ENCODE results near the gene SBDS.
"Not testable (repeated sequence)": the region's sequence is repeated elsewhere in the genome, so short reads cannot be mapped to it uniquely, and the experiment has no call there.

Gene SBDS

GRCh38 chr7:67033251-67033650, 37.9 kb upstream of the SBDS start:
- Histone ChIP-seq H3K23ac (ENCODE audit: low read length) (no peak overlapping the region), H3K4ac (ENCODE audit: low read depth, low read length) (no peak overlapping the region), H2AK5ac (ENCODE audit: low read length) (no peak overlapping the region), H3K56ac (ENCODE audit: low read length) (no peak overlapping the region), H3K27ac (ENCODE audit: low read depth, low read length) (no peak overlapping the region), H3K79me1 (ENCODE audit: low read length) (no peaks in the 10 kb centered on the region), H3K4me1 (ENCODE audit: control insufficient read depth, low read depth, low read length) (no peaks in the 10 kb centered on the region), H3K4me2 (ENCODE audit: low read length) (no peak overlapping the region), H4K5ac (ENCODE audit: low read length) (no peak overlapping the region), H2BK120ac (ENCODE audit: low read depth, low read length) (no peak overlapping the region), H3K4me3 (ENCODE audit: low read length) (no peak overlapping the region), H2BK5ac (ENCODE audit: low read length) (no peak overlapping the region), H4K8ac (ENCODE audit: low read depth, low read length) (no peak overlapping the region), H3K79me2 (ENCODE audit: control insufficient read depth, insufficient read depth, low read length) (no peaks in the 10 kb centered on the region), H3K27me3 (ENCODE audit: insufficient read depth, low read length, poor library complexity) (no peaks in the 10 kb centered on the region), H3K9ac (ENCODE audit: low read length) (no peak overlapping the region), H2BK15ac (replicated peaks; ENCODE audit: low read depth) (no peak overlapping the region), H3K18ac (ENCODE audit: low read length) (no peak overlapping the region), H3K36me3 (ENCODE audit: control insufficient read depth, insufficient read depth, low read length) (no peaks in the 10 kb centered on the region)
- no peak for DNase-seq
- no CpG with 5 or more reads among the region's 5 CpGs for WGBS (ENCODE audit: extremely low coverage, insufficient coverage, low lambda C conversion rate)

GRCh38 chr7:67031685-67032084, 36.3 kb upstream of the SBDS start:
- not testable (repeated sequence) for H3K56ac ChIP-seq (ENCODE audit: low read length); H3K9ac ChIP-seq (ENCODE audit: low read length); H3K4ac ChIP-seq (ENCODE audit: low read depth, low read length); H3K4me3 ChIP-seq (ENCODE audit: low read length); H2BK5ac ChIP-seq (ENCODE audit: low read length); H2BK120ac ChIP-seq (ENCODE audit: low read depth, low read length); H3K23ac ChIP-seq (ENCODE audit: low read length); H2BK15ac ChIP-seq (replicated peaks; ENCODE audit: low read depth); DNase-seq; H3K4me2 ChIP-seq (ENCODE audit: low read length); H3K4me1 ChIP-seq (ENCODE audit: control insufficient read depth, low read depth, low read length); H3K36me3 ChIP-seq (ENCODE audit: control insufficient read depth, insufficient read depth, low read length); H3K27me3 ChIP-seq (ENCODE audit: insufficient read depth, low read length, poor library complexity); H4K8ac ChIP-seq (ENCODE audit: low read depth, low read length); H3K79me1 ChIP-seq (ENCODE audit: low read length); H3K79me2 ChIP-seq (ENCODE audit: control insufficient read depth, insufficient read depth, low read length); H3K18ac ChIP-seq (ENCODE audit: low read length); H2AK5ac ChIP-seq (ENCODE audit: low read length); H4K5ac ChIP-seq (ENCODE audit: low read length); H3K27ac ChIP-seq (ENCODE audit: low read depth, low read length)
- no CpG with 5 or more reads among the region's 2 CpGs for WGBS (ENCODE audit: extremely low coverage, insufficient coverage, low lambda C conversion rate)

GRCh38 chr7:67025459-67025858, 30.1 kb upstream of the SBDS start:
- not testable (repeated sequence) for H3K36me3 ChIP-seq (ENCODE audit: control insufficient read depth, insufficient read depth, low read length); H3K4ac ChIP-seq (ENCODE audit: low read depth, low read length); H2BK5ac ChIP-seq (ENCODE audit: low read length); H3K27ac ChIP-seq (ENCODE audit: low read depth, low read length); H3K9ac ChIP-seq (ENCODE audit: low read length); H3K23ac ChIP-seq (ENCODE audit: low read length); H4K5ac ChIP-seq (ENCODE audit: low read length); H2BK120ac ChIP-seq (ENCODE audit: low read depth, low read length); H2AK5ac ChIP-seq (ENCODE audit: low read length); H3K4me3 ChIP-seq (ENCODE audit: low read length); H3K4me2 ChIP-seq (ENCODE audit: low read length); H3K56ac ChIP-seq (ENCODE audit: low read length); H4K8ac ChIP-seq (ENCODE audit: low read depth, low read length); H2BK15ac ChIP-seq (replicated peaks; ENCODE audit: low read depth); H3K79me2 ChIP-seq (ENCODE audit: control insufficient read depth, insufficient read depth, low read length); H3K79me1 ChIP-seq (ENCODE audit: low read length); H3K18ac ChIP-seq (ENCODE audit: low read length); H3K27me3 ChIP-seq (ENCODE audit: insufficient read depth, low read length, poor library complexity); H3K4me1 ChIP-seq (ENCODE audit: control insufficient read depth, low read depth, low read length)
- no CpG with 5 or more reads among the region's 1 CpG for WGBS (ENCODE audit: extremely low coverage, insufficient coverage, low lambda C conversion rate)
- DNase-seq, result peak; percentile 31

DNA sequence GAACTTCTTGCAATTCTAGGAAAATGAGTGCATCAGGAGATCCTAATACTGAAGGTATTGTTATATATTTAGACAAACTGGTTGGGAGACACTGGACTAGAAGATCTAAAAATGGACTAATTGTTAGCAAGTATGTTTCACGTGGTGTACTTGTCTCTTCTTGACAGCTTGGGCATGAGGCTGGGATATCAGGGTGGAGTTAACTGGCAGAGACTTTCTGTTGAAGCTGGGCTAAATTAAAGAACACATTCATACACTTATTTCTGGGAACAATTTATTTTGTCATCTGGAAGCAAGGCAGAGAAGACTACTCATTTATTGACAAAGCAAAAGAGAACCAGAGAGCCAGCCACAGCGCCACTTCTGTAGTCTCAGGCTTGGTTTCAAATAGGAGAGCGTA, 27.1 kb upstream of the SBDS start:
- Histone ChIP-seq H3K79me1 (ENCODE audit: low read length) (peaks cover 1% of the 10 kb centered on the region), H3K23ac (ENCODE audit: low read length) (no peak overlapping the region), H4K5ac (ENCODE audit: low read length) (no peak overlapping the region), H2BK120ac (ENCODE audit: low read depth, low read length) (no peak overlapping the region), H2BK5ac (ENCODE audit: low read length) (no peak overlapping the region), H3K4ac (ENCODE audit: low read depth, low read length) (no peak overlapping the region), H3K36me3 (ENCODE audit: control insufficient read depth, insufficient read depth, low read length) (peaks cover 6% of the 10 kb centered on the region), H2AK5ac (ENCODE audit: low read length) (no peak overlapping the region), H3K56ac (ENCODE audit: low read length) (no peak overlapping the region), H3K27me3 (ENCODE audit: insufficient read depth, low read length, poor library complexity) (no peaks in the 10 kb centered on the region), H3K79me2 (ENCODE audit: control insufficient read depth, insufficient read depth, low read length) (no peaks in the 10 kb centered on the region), H3K4me2 (ENCODE audit: low read length) (no peak overlapping the region), H3K18ac (ENCODE audit: low read length) (no peak overlapping the region), H2BK15ac (replicated peaks; ENCODE audit: low read depth) (no peak overlapping the region), H3K4me1 (ENCODE audit: control insufficient read depth, low read depth, low read length) (no peaks in the 10 kb centered on the region), H4K8ac (ENCODE audit: low read depth, low read length) (no peak overlapping the region), H3K4me3 (ENCODE audit: low read length) (no peak overlapping the region), H3K27ac (ENCODE audit: low read depth, low read length) (no peak overlapping the region), H3K9ac (ENCODE audit: low read length) (no peak overlapping the region)
- WGBS (ENCODE audit: extremely low coverage, insufficient coverage, low lambda C conversion rate), result no CpG with 5 or more reads among the region's 3 CpGs
- DNase-seq, result no peak

- WGBS (ENCODE audit: extremely low coverage, insufficient coverage, low lambda C conversion rate), result no CpG with 5 or more reads among the region's 7 CpGs
- no peak overlapping the region for H3K23ac ChIP-seq (ENCODE audit: low read length)
- H3K79me2 ChIP-seq (ENCODE audit: control insufficient read depth, insufficient read depth, low read length), result no peaks in the 10 kb centered on the region
- no peak overlapping the region for H3K4ac ChIP-seq (ENCODE audit: low read depth, low read length)
- no peak overlapping the region for H3K4me2 ChIP-seq (ENCODE audit: low read length)
- DNase-seq, result no peak
- H3K9ac ChIP-seq (ENCODE audit: low read length), result no peak overlapping the region
- no peak overlapping the region for H3K56ac ChIP-seq (ENCODE audit: low read length)
- H3K27ac ChIP-seq (ENCODE audit: low read depth, low read length), result no peak overlapping the region
- H3K79me1 ChIP-seq (ENCODE audit: low read length), result peaks cover 1% of the 10 kb centered on the region
- H3K36me3 ChIP-seq (ENCODE audit: control insufficient read depth, insufficient read depth, low read length), result peaks cover 6% of the 10 kb centered on the region
- no peak overlapping the region for H4K8ac ChIP-seq (ENCODE audit: low read depth, low read length)
- no peak overlapping the region for H4K5ac ChIP-seq (ENCODE audit: low read length)
- H2BK120ac ChIP-seq (ENCODE audit: low read depth, low read length), result no peak overlapping the region
- no peaks in the 10 kb centered on the region for H3K27me3 ChIP-seq (ENCODE audit: insufficient read depth, low read length, poor library complexity)
- H3K4me1 ChIP-seq (ENCODE audit: control insufficient read depth, low read depth, low read length), result no peaks in the 10 kb centered on the region
- H2BK15ac ChIP-seq (replicated peaks; ENCODE audit: low read depth), result no peak overlapping the region
- H3K18ac ChIP-seq (ENCODE audit: low read length), result no peak overlapping the region
- H2BK5ac ChIP-seq (ENCODE audit: low read length), result no peak overlapping the region
- no peak overlapping the region for H2AK5ac ChIP-seq (ENCODE audit: low read length)
- no peak overlapping the region for H3K4me3 ChIP-seq (ENCODE audit: low read length)
Measured at GRCh38 chr7:67021260-67021659, 25.9 kb upstream of the SBDS start.

DNA sequence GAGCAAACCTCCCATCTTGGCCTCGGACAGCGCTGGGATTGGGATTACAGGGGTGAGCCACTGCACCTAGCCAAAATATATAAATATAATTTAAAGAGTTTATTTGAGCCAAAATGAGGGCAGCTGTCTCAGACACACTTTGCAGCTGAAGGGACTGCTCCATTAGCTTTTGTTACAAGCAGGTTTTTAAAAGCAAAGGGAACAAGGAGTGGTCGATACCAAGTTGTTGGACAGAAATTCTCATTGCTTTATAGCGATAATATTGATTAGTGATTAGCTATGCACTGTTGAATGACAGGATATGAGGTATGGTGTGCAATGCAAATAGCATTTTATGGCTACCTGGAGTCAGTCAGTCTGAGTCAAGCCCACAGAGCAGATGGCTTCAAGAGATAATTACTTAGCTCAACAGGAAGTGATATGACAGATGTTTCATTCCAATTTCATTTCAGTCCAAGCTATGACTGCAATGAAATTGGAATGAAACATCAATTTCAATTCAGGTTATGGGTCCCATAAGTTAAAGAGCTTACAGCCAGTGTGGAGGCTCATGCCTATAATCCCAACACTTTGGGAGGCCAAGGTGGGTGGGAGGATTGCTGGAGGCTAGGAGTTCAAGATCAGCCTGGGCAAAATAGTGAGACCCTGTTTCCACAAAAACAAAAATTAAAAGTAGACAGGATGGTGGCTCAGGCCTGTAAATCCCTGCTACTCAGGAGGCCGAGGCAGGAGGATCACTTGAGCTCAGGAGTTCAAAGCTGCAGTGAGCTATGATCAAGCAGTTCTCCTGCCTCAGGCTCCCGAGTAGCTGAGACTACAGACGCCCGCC, 24.4 kb upstream of the SBDS start:
- no CpG with 5 or more reads among the region's 8 CpGs for WGBS (ENCODE audit: extremely low coverage, insufficient coverage, low lambda C conversion rate)

More for the DNA sequence above, 24.4 kb upstream of the SBDS start:
- Histone ChIP-seq H4K8ac (ENCODE audit: low read depth, low read length) (no peak overlapping the region), H3K9ac (ENCODE audit: low read length) (no peak overlapping the region), H2AK5ac (ENCODE audit: low read length) (no peak overlapping the region), H2BK15ac (replicated peaks; ENCODE audit: low read depth) (no peak overlapping the region), H3K23ac (ENCODE audit: low read length) (no peak overlapping the region), H3K4me2 (ENCODE audit: low read length) (no peak overlapping the region), H2BK120ac (ENCODE audit: low read depth, low read length) (no peak overlapping the region), H3K4ac (ENCODE audit: low read depth, low read length) (no peak overlapping the region), H4K5ac (ENCODE audit: low read length) (no peak overlapping the region), H3K27ac (ENCODE audit: low read depth, low read length) (no peak overlapping the region), H3K36me3 (ENCODE audit: control insufficient read depth, insufficient read depth, low read length) (peaks cover 6% of the 10 kb centered on the region), H3K18ac (ENCODE audit: low read length) (no peak overlapping the region), H3K4me3 (ENCODE audit: low read length) (no peak overlapping the region), H3K27me3 (ENCODE audit: insufficient read depth, low read length, poor library complexity) (no peaks in the 10 kb centered on the region), H3K4me1 (ENCODE audit: control insufficient read depth, low read depth, low read length) (no peaks in the 10 kb centered on the region), H3K56ac (ENCODE audit: low read length) (no peak overlapping the region), H3K79me1 (ENCODE audit: low read length) (peaks cover 1% of the 10 kb centered on the region), H2BK5ac (ENCODE audit: low read length) (no peak overlapping the region), H3K79me2 (ENCODE audit: control insufficient read depth, insufficient read depth, low read length) (no peaks in the 10 kb centered on the region)
- DNase-seq, result no peak

Measured in mesendoderm (in vitro differentiated cells).